WERI-Rb-1 (cell line): ENCODE results near the gene HELZ.

Source experiments
- DNase-seq: peaks from one replicate; pipeline ENCODE4 v3.0.0-alpha.2; 2020
- H3K27ac ChIP-seq: fragments of 250-450 bp; sonication (Bioruptor Pico); 2 replicates; pipeline ENCODE4 v1.5.1; 2020; ENCODE audit warnings: mild to moderate bottlenecking, moderate library complexity
- H3K27me3 ChIP-seq: fragments of 250-450 bp; sonication (Bioruptor Pico); 2 replicates; pipeline ENCODE4 v1.5.1; 2021; ENCODE audit warnings: mild to moderate bottlenecking, low read depth, moderate library complexity; ENCODE audit not compliant: insufficient read depth, severe bottlenecking
- H3K36me3 ChIP-seq: fragments of 250-450 bp; sonication (Bioruptor Pico); 2 replicates; pipeline ENCODE4 v1.5.1; 2020; ENCODE audit warnings: mild to moderate bottlenecking, moderate library complexity
- H3K4me3 ChIP-seq: 2 replicates; pipeline ENCODE4 v1.5.1; 2011; ENCODE audit warnings: low read depth, mild to moderate bottlenecking, control low read depth, low read length
- H3K9me3 ChIP-seq: fragments of 250-450 bp; sonication (Bioruptor Pico); 2 replicates; pipeline ENCODE4 v1.5.1; 2021; ENCODE audit warnings: mild to moderate bottlenecking, moderate library complexity; ENCODE audit not compliant: severe bottlenecking
- TF ChIP-seq, protein P1 (sequence below): IDR thresholded peaks from 2 replicates; pipeline ENCODE4 v1.5.1; 2011; ENCODE audit warnings: low read depth, mild to moderate bottlenecking, control low read depth, inconsistent platforms, low read length

HELZ gene

DNA sequence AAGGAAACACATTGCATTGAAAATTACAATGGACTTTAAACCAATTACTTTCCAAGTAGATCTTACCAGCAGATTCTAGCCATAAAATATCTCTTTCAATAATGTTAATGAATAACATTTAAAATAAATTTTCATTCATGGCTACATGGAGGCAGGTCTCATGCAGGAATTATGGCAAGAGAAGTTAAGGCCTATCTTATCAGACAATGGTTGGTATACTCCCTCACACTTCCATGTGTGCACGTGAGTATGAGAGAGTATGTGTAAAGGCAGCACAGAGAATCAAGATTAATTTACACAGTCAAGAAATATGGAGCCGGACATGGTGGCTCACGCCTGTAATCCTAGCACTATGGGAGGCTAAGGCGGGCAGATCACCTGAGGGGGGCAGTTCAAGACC lies 76.5 kb downstream of the HELZ start:
- TF ChIP-seq, protein P1, sequence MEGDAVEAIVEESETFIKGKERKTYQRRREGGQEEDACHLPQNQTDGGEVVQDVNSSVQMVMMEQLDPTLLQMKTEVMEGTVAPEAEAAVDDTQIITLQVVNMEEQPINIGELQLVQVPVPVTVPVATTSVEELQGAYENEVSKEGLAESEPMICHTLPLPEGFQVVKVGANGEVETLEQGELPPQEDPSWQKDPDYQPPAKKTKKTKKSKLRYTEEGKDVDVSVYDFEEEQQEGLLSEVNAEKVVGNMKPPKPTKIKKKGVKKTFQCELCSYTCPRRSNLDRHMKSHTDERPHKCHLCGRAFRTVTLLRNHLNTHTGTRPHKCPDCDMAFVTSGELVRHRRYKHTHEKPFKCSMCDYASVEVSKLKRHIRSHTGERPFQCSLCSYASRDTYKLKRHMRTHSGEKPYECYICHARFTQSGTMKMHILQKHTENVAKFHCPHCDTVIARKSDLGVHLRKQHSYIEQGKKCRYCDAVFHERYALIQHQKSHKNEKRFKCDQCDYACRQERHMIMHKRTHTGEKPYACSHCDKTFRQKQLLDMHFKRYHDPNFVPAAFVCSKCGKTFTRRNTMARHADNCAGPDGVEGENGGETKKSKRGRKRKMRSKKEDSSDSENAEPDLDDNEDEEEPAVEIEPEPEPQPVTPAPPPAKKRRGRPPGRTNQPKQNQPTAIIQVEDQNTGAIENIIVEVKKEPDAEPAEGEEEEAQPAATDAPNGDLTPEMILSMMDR = no peak
- Histone ChIP-seq H3K27ac (no peak overlapping the region), H3K36me3 (peaks cover 61% of the 10 kb centered on the region)

DNA sequence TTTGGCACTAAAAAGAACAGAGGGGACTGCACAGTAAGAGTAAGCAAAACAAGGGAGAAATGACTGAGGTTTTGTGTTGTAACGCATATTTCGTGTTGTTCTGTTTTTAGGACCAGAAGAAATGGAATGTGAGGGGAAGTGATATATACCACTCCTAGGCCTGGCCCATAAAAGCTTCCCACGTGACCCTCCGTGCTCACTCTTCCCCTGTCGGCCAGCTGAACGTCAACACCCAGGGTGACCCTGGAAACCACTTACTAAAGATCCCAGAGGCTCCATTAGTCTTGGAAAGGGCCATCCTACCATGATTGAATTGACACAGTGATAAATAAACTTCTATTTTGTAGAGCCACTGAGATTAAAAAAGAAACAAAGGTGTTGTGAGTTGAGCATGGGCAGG lies 79.8 kb downstream of the HELZ start:
- Histone ChIP-seq H3K27me3 (no peaks in the 10 kb centered on the region), H3K36me3 (peaks cover 67% of the 10 kb centered on the region), H3K4me3 (no peak overlapping the region), H3K27ac (no peak overlapping the region), H3K9me3 (no peaks in the 10 kb centered on the region)
- TF ChIP-seq, protein P1 = no peak
- DNase-seq = no peak

More for the DNA sequence above, 76.5 kb downstream of the HELZ start:
- Histone ChIP-seq H3K27me3 (no peaks in the 10 kb centered on the region), H3K4me3 (no peak overlapping the region), H3K9me3 (no peaks in the 10 kb centered on the region)
- DNase-seq = no peak

DNA sequence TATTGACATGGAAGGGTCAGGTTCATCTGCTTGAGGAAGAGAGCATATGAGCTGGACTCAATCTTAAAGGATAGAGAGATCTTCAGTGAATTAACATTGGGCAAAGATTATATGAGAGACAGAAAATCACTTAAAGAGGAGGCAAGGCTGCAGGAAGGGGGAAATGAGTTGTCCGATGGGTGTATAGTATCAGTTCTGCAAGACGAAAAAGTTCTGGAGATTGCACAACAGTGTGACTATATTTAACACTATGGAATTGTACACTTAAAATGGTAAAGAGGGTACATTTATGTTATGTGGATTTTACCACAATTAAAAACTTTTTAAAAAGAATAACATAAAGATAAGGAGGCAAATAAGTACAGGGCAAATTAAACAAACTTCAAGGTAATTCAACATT lies 80.7 kb downstream of the HELZ start:
- no peak overlapping the region for H3K4me3 ChIP-seq
- H3K9me3 ChIP-seq = no peaks in the 10 kb centered on the region
- DNase-seq = no peak
- peaks cover 70% of the 10 kb centered on the region for H3K36me3 ChIP-seq
- no peak overlapping the region for H3K27ac ChIP-seq
- H3K27me3 ChIP-seq = no peaks in the 10 kb centered on the region
- TF ChIP-seq, protein P1 = no peak

DNA sequence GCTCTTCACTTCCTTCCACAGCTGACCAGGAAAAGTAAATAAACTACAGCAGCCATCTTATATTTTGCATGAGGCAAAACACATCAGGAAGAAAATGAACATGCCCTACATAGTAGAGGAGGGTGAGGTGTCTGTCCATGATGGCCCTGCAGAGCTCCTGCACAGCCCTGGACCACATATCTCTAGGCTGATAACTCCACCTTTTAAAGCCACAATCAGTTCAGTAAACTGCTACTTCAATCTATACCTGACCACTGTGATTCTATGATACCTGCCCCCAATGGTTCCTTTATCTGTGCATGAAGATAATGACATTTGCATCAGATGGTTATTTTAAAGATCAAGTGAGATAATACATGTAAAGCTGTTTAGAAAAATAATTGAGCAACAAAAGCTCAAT lies 82.2 kb downstream of the HELZ start:
- H3K27me3 ChIP-seq = no peaks in the 10 kb centered on the region
- H3K36me3 ChIP-seq = peaks cover 62% of the 10 kb centered on the region

DNA sequence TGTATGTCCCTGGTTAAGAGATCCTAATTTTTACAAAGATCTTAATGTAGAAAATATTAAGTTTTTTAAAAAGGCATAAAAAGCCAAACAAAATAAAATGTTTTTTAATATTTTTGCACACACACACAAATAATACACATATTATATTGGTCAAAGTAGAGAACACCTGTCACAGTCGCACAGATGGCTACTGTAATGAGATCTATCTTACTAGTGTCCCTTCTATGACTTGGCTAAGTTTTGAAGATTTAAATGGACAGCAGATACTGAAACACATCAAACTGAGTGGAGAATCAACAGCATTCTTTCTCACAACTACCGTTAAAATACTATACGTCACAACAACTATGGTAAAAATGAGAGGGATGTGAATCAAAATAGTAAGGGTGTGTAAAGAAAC lies 83.4 kb downstream of the HELZ start:
- no peak overlapping the region for H3K4me3 ChIP-seq
- no peaks in the 10 kb centered on the region for H3K9me3 ChIP-seq
- H3K36me3 ChIP-seq = peaks cover 51% of the 10 kb centered on the region
- no peak overlapping the region for H3K27ac ChIP-seq
- TF ChIP-seq, protein P1 = no peak
- H3K27me3 ChIP-seq = no peaks in the 10 kb centered on the region
- no peak for DNase-seq

More for the DNA sequence above, 82.2 kb downstream of the HELZ start:
- no peak overlapping the region for H3K4me3 ChIP-seq
- no peaks in the 10 kb centered on the region for H3K9me3 ChIP-seq
- no peak overlapping the region for H3K27ac ChIP-seq
- TF ChIP-seq, protein P1 = no peak
- no peak for DNase-seq

DNA sequence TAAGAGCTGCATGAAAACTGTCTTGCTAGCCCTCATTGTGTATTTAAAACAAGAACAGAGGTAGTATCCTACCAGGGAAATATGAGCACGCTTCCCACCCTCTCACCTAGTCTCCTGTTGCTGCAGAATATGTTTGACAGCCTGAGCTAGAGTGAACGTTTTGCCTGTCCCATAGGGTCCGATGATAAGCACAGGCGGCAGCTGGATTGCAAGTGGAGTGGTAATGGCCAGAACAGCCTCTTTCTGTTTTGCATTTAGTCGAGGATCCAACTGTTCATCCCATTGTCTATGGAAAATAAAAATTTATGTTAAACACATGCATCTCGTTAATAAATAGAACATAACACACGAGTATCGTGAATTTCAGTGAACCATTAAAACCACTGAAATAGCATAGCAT lies 84.2 kb downstream of the HELZ start:
- no peak for DNase-seq
- Histone ChIP-seq H3K9me3 (no peaks in the 10 kb centered on the region), H3K36me3 (peaks cover 44% of the 10 kb centered on the region), H3K4me3 (no peak overlapping the region), H3K27ac (no peak overlapping the region), H3K27me3 (no peaks in the 10 kb centered on the region)
- TF ChIP-seq, protein P1 = no peak
